GM15510 (cell line): ENCODE measurements around the gene TADA2B.
A peak's percentile ranks its signal among the peaks of the same experiment; 100 is the strongest.

Experiments
- POLR2A ChIP-seq: IDR thresholded peaks from 3 replicates; pipeline ENCODE4 v1.6.1; 2011; ENCODE audit warnings: borderline replicate concordance; ENCODE audit not compliant: insufficient read length; ENCODE audit errors: extremely low read depth

The TADA2B gene

DNA sequence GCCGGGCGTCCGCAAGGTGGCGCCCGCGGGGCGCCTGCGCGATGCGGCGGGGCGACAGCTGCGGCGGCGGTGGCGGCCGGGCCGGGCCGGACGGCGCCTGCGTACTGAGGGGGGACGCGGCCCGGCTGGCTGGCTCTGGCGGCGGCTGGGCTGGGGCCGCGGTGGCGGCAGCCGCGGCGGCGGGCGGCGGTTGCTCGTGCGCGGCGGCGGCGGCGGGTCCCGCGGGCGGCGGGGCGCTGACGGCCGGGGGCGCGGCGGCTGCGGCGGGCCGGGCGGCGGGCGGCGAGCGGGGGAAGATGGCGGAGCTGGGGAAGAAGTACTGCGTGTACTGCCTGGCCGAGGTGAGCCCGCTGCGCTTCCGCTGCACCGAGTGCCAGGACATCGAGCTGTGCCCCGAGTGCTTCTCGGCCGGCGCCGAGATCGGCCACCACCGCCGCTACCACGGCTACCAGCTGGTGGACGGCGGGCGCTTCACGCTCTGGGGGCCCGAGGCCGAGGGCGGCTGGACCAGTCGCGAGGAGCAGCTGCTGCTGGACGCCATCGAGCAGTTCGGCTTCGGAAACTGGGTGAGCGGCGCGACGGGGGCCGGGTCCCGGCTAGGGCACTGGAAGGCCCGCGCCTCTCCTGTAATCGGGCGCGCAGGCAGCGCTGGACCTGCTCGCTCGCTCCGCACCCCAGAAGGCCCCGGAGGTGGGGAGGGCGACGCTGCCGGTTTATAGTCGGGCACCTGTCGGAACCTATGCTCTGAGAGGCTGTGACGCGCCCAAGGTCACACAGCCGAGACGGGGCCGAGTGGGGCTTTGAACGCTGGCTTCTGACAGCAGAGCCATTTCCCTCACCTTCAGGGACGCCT lies at the start of gene TADA2B:
Gene TADA2B (plus strand): TSS at position 89 of the 853 bp plus-strand sequence. CDS start 208 bp downstream, at position 297.
- peak; percentile 51 for TF ChIP-seq POLR2A

GRCh38 chr4:6996481-6996880 lies 46.7 kb upstream of the TADA2B start:
- TF ChIP-seq POLR2A, result no peak

GRCh38 chr4:6999172-7000086 lies 43.7 kb upstream of the TADA2B start:
- no peak for TF ChIP-seq POLR2A

DNA sequence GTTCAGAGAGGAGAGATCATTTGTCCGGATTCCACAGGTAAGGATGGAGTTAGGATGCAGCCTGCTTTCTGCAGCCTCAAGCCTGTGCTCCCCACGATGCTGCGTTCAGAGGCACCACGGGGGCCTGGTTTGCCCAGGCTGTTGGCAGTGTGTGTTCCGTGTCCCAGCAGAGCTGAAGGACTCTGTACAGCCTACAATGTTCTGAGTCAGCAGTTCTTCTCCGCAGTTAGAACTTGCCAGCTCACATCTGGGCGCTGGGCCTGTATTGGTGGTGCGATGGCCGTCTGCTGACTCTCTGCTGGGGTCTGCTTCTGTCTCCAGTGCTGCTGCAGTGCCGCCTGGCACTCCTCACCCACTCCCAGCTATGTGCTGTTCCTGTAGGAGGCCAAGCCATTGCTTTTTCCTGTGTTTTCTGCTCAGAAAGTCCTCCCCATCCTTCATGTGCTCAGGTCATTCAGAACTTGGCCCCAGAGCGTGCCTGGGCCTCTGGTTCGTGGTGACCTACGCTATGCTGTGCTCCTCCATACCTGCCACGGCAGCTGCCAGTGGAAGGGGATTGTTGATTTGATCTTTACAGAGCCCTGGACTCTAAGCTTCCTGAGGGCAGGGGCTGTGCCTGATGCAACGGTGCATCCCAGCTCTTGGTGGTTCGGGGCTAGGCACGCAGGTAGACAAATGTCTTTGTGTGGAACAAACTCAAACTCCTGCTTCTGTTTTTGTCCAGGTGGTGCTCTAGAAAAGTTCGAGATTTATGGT lies 42.6 kb upstream of the TADA2B start:
- TF ChIP-seq POLR2A, result no peak

GRCh38 chr4:7001271-7001670 lies 41.9 kb upstream of the TADA2B start:
- TF ChIP-seq POLR2A, result no peak

DNA sequence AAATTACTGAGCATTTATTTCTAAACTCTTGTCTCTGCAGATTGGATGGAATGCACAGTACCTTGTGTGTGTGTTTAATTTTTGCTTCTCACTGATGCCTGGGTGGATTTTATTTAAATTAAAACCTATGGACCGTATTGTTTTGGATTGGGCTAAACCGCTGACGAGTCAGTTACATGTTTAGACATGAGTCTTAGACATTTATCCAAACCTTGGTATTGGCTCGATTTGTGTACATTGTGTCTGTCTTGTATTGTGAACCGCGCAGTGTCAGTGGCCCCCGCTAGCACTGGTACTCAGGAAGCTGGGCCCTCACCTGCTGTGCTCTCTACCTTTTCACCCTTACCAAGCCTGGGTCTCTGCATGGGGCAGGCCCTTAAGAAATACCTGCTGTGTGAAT lies 40.8 kb upstream of the TADA2B start:
- no peak for TF ChIP-seq POLR2A

DNA sequence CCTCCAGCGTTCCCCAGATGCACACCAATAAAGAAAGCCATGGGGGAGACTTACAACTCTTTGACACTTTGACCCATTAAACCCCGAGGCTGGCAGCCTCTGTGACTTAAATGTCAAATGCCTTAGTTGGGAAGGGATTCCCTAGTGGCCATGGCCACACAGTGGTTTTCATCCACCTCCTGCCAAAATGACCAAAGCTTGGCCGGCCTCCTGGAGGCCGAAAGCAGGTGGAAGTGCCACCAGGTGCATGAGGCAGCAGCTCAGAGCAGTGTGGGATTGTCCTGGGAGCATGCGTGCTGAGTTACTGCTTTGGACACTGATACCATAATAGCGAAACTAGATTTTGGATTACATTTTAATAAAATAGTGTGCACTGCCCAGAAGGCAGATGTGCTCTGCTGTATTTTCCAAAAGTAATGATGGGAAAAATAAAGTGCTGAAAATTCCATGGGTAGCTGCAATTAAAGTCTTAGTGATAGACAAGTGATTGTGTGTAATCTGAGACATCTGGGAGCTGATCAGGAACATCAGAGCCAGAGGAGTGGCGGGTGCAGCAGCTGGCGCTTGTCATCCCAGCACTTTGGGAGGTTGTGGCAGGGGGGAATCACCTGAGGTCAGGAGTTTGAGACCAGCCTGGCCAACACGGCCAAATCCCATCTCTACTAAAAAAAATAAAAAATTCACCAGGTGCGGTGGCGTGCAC lies 39.8 kb upstream of the TADA2B start:
- TF ChIP-seq POLR2A, result no peak

DNA sequence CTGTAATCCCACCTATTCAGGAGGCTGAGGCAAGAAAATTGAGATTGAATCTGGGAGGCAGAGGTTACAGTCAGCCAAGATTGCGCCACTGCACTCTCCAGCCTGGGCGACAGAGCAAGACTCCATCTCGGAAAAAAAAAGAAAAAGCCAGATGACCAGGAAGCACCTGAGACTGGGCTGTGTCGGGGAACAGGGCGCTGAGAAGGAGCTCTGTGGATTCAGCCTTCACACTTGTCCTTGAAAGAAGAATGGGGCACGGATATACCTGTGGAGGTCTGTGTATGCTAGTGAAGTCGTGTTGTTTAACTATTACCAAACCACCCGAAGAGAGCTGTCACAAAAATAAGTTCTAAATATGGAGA lies 39.3 kb upstream of the TADA2B start:
- no peak for TF ChIP-seq POLR2A

- no peak for TF ChIP-seq POLR2A
Observed at GRCh38 chr4:7004331-7004730, 38.8 kb upstream of the TADA2B start.

DNA sequence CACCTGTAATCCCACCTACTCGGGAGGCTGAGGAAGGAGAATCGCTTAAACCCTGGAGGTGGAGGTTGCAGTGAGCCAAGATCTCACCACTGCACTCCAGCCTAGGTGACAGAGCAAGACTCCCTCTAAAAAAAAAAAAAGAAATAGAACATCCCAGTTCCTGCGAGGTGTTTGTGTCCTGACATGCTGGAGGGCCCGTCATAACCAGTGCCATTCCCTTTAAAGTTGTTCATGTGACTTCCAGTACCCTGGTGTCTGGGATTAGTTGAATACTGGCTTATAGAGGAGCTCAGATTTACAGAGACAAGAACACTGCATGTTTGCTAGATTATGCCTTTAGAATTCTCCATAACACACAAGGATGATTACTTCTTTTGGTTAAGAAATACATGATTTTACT lies 37.6 kb upstream of the TADA2B start:
- TF ChIP-seq POLR2A, result no peak

DNA sequence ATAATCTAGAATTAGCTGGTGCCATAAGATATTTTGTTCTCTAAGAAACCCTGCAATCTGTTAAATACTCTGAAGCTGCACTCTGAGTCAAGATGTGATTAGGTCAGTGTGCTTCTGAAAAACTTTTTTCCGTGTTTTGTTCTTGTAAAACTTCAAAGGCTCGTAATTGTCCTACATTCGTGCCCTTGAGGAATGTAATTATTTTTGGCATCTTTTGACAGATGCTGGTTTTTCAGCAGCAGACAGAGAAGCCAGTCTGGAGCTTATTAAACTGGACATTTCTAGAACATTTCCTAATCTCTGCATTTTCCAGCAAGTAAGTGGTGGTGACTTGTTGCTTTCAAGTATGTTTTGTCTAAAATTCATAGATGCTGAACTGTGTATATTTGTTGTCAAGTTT lies 36.8 kb upstream of the TADA2B start:
- no peak for TF ChIP-seq POLR2A

DNA sequence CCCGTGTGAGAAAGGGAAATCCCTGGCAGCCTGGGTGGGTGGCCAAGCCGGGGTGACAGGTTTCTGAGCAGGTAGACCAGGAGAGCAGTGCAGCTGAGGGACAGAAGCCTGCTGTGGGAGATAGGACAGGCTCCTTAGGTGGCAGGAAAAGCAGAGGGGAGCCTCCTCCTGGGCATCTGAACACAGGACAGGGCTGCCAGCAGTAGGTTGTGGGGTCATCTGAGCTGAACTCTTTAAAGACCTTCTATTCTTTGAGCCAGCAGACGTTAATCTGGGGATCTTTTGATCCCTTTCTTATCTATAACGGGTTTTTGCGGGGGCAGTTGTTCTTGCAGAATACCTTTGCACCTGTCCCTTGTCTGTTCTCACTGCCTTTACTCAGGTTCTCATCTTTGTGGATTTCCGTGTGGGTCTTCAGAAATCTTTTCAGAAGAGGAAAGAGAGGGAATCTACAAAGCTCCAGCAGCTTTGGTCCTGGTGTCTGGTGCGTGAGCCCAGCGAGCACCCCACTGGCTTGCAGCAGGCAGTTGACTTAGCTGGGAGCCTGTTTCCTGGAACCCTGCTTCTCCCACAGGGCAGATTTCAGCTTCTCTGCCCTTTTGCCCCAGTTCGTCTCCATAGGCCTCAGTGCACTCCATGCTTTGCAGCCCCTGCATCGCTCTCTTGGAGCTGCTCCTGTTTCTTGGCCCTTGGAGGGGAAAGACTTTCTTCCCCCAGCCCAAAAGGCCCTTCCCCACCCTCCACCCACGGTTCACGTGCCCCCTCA lies 35.8 kb upstream of the TADA2B start:
- no peak for TF ChIP-seq POLR2A

- TF ChIP-seq POLR2A, result no peak
Observed at GRCh38 chr4:7007944-7008343, 35.2 kb upstream of the TADA2B start.

GRCh38 chr4:7009564-7009963 lies 33.6 kb upstream of the TADA2B start:
- no peak for TF ChIP-seq POLR2A

GRCh38 chr4:7013175-7013574 lies 30.0 kb upstream of the TADA2B start:
- no peak for TF ChIP-seq POLR2A

GRCh38 chr4:7014815-7015214 lies 28.4 kb upstream of the TADA2B start:
- TF ChIP-seq POLR2A, result no peak
